ENCODE measurements around the gene IFT27. TPM values are rescaled to one million over a fixed set of nuclear protein-coding genes. Genes with fewer than 3 reads are reported as not detected.

IFT27 gene
- total and polyA plus RNA-seq, 4 donors: 18.9 to 51.1 (median 26.4) TPM

- peaks cover 4 to 72% (median 42%) of the 10 kb centered on the region in 3 donors for H3K27me3 ChIP-seq (ENCODE audit: control insufficient read depth in 3 of 3, insufficient read depth in 3 of 3, low read length in 2 of 3)
- 68 to 75% methylated on average over 10 of the region's 10 CpGs for WGBS, 2 donors
These were observed 38.9 kb upstream of the IFT27 start for GRCh38 chr22:36814801-36815200.

GRCh38 chr22:36811094-36811800 is 35.3 kb upstream of the IFT27 start:
- no peak overlapping the region for H3K27ac ChIP-seq (ENCODE audit: low read depth in 1 of 2, low read length in 1 of 2)
- ATAC-seq (ENCODE audit: insufficient read depth, low FRiP score) (no peak), DNase-seq (no peak)
- 70 to 77% methylated on average over 3 of the region's 3 CpGs for WGBS, 2 donors
- peaks cover 4 to 43% (median 28%) of the 10 kb centered on the region in 3 donors for H3K27me3 ChIP-seq (ENCODE audit: control insufficient read depth in 3 of 3, insufficient read depth in 3 of 3, low read length in 2 of 3)
- no peaks in the 10 kb centered on the region for H3K36me3 ChIP-seq (ENCODE audit: control insufficient read depth in 4 of 4, insufficient read depth in 4 of 4, low read length in 4 of 4)
- H3K9me3 ChIP-seq (ENCODE audit: control insufficient read depth in 4 of 4, insufficient read depth in 3 of 4, low read length in 3 of 4): no peaks in the 10 kb centered on the region
- no peak overlapping the region for H3K9ac ChIP-seq (ENCODE audit: insufficient read depth in 1 of 2, low read length in 2 of 2)
- TF ChIP-seq CTCF (IDR thresholded peaks at IDR 0.05; ENCODE audit: control extremely low read depth, extremely low read depth): no peak
- H3K4me1 ChIP-seq (ENCODE audit: control insufficient read depth in 5 of 5, insufficient read depth in 5 of 5, low read length in 5 of 5): peaks cover 0 to 5% (median 0%) of the 10 kb centered on the region in 5 donors
- no peak overlapping the region for H3K4me3 ChIP-seq

More at GRCh38 chr22:36814801-36815200, 38.9 kb upstream of the IFT27 start:
- no peak for TF ChIP-seq CTCF (IDR thresholded peaks at IDR 0.05; ENCODE audit: control extremely low read depth, extremely low read depth)
- Histone ChIP-seq H3K9ac (ENCODE audit: insufficient read depth in 1 of 2, low read length in 2 of 2) (no peak overlapping the region), H3K9me3 (ENCODE audit: control insufficient read depth in 4 of 4, insufficient read depth in 3 of 4, low read length in 3 of 4) (peaks cover 0 to 2% (median 0%) of the 10 kb centered on the region in 4 donors), H3K4me1 (ENCODE audit: control insufficient read depth in 5 of 5, insufficient read depth in 5 of 5, low read length in 5 of 5) (peaks cover 0 to 13% (median 0%) of the 10 kb centered on the region in 5 donors), H3K36me3 (ENCODE audit: control insufficient read depth in 4 of 4, insufficient read depth in 4 of 4, low read length in 4 of 4) (no peaks in the 10 kb centered on the region), H3K4me3 (no peak overlapping the region), H3K27ac (ENCODE audit: low read depth in 1 of 2, low read length in 1 of 2) (no peak overlapping the region)
- ATAC-seq (ENCODE audit: insufficient read depth, low FRiP score) (no peak), DNase-seq (no peak)

GRCh38 chr22:36809351-36809750 is 33.4 kb upstream of the IFT27 start:
- no peak overlapping the region for H3K4me3 ChIP-seq
- H3K27ac ChIP-seq (ENCODE audit: low read depth in 1 of 2, low read length in 1 of 2): no peak overlapping the region
- H3K27me3 ChIP-seq (ENCODE audit: control insufficient read depth in 3 of 3, insufficient read depth in 3 of 3, low read length in 2 of 3): peaks cover 4 to 40% (median 13%) of the 10 kb centered on the region in 3 donors
- H3K4me1 ChIP-seq (ENCODE audit: control insufficient read depth in 5 of 5, insufficient read depth in 5 of 5, low read length in 5 of 5): no peaks in the 10 kb centered on the region
- H3K36me3 ChIP-seq (ENCODE audit: control insufficient read depth in 4 of 4, insufficient read depth in 4 of 4, low read length in 4 of 4): no peaks in the 10 kb centered on the region
- ATAC-seq (ENCODE audit: insufficient read depth, low FRiP score) (no peak), DNase-seq (no peak)
- 92 to 94% methylated on average over 6 of the region's 6 CpGs for WGBS, 2 donors
- H3K9me3 ChIP-seq (ENCODE audit: control insufficient read depth in 4 of 4, insufficient read depth in 3 of 4, low read length in 3 of 4): no peaks in the 10 kb centered on the region
- no peak overlapping the region for H3K9ac ChIP-seq (ENCODE audit: insufficient read depth in 1 of 2, low read length in 2 of 2)
- TF ChIP-seq CTCF (IDR thresholded peaks at IDR 0.05; ENCODE audit: control extremely low read depth, extremely low read depth): no peak
